ENCODE results near the gene TAF4.
A peak's percentile ranks its signal among the peaks of the same experiment; 100 is the strongest.
"Not testable (repeated sequence)": the region's sequence is repeated elsewhere in the genome, so short reads cannot be mapped to it uniquely, and the experiment has no call there.

TAF4 gene

DNA sequence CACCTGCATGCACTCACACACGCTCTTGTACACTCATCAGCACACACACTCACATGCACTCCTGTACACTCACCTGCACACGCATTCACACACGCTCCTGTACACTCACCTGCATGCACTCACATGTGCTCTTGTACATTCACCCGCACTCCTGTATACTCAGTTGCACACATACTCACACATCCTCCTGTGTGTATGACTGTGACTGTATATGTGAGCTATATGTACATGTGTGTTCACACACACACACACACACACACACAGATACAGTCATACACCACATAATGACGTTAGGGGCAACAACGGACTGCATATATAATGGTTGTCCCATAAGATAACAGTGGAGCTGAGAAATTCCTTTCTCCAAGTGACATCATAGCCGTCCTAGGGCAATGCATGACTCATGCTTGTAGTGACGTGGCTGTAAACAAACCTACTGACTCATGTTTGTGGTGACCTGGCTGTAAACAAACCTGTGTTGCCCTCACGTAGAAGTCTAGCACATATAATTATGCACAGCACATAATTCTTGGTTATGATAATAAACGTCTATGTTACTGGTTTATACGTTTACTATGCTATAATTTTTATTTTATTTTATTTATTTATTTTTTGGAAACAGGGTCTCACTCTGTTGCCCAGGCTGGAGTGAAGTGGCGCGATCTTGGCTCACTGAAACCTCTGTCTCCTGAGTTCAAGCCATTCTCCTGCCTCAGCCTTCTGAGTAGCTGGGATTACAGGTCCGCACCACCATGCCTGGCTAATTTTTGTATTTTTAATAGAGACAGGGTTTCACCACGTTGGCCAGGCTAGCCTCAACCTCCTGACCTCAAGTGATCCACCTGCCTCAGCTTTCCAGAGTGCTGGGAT, 22.8 kb upstream of the TAF4 start:
- DNase-seq (ENCODE audit: low read depth): peak; percentile 96
- H3K4me3 ChIP-seq (ENCODE audit: control insufficient read depth, low read depth, low read length): no peak overlapping the region
- TF ChIP-seq, protein P1, sequence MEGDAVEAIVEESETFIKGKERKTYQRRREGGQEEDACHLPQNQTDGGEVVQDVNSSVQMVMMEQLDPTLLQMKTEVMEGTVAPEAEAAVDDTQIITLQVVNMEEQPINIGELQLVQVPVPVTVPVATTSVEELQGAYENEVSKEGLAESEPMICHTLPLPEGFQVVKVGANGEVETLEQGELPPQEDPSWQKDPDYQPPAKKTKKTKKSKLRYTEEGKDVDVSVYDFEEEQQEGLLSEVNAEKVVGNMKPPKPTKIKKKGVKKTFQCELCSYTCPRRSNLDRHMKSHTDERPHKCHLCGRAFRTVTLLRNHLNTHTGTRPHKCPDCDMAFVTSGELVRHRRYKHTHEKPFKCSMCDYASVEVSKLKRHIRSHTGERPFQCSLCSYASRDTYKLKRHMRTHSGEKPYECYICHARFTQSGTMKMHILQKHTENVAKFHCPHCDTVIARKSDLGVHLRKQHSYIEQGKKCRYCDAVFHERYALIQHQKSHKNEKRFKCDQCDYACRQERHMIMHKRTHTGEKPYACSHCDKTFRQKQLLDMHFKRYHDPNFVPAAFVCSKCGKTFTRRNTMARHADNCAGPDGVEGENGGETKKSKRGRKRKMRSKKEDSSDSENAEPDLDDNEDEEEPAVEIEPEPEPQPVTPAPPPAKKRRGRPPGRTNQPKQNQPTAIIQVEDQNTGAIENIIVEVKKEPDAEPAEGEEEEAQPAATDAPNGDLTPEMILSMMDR (conservative IDR thresholded peaks at IDR 0.05; ENCODE audit: control insufficient read depth, insufficient read depth, low read depth, low read length): no peak

DNA sequence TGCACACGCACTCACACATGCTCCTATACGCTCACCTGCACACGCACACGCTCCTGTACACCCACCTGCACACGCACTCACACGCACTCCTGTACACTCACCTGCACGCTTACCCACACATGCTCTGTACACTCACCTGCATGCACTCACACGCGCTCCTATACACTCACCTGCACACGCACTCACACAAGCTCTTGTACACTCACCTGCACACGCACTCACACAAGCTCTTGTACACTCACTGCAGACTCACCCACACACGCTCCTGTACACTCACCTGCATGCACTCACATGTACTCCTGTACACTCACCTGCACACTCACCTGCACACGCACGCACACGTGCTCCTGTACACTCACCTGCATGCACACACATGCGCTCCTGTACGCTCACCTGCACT, 22.0 kb upstream of the TAF4 start:
- TF ChIP-seq, protein P1 (conservative IDR thresholded peaks at IDR 0.05; ENCODE audit: control insufficient read depth, insufficient read depth, low read depth, low read length): no peak
- no peak for DNase-seq (ENCODE audit: low read depth)
- H3K4me3 ChIP-seq (ENCODE audit: control insufficient read depth, low read depth, low read length): no peak overlapping the region

DNA sequence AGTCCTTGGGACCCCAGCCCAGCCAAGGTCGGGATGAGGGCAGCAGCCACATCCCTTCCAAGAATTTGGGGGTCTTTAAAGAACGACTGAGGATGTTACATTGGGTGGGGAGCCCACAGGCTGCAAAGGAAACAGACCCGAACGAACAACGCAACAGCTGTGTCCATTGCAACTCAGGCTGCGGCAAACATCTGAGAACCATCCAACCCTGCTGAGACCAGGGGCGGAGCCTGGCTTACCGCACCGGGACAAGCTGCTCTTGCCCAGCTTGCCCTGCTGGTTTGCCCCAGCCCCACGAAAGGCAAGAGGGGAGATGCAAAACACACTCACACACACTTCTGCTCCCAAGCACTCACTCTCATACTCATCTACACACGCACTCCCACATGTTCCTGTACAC, 21.5 kb upstream of the TAF4 start:
- DNase-seq (ENCODE audit: low read depth): no peak
- TF ChIP-seq, protein P1 (conservative IDR thresholded peaks at IDR 0.05; ENCODE audit: control insufficient read depth, insufficient read depth, low read depth, low read length): no peak
- H3K4me3 ChIP-seq (ENCODE audit: control insufficient read depth, low read depth, low read length): no peak overlapping the region

DNA sequence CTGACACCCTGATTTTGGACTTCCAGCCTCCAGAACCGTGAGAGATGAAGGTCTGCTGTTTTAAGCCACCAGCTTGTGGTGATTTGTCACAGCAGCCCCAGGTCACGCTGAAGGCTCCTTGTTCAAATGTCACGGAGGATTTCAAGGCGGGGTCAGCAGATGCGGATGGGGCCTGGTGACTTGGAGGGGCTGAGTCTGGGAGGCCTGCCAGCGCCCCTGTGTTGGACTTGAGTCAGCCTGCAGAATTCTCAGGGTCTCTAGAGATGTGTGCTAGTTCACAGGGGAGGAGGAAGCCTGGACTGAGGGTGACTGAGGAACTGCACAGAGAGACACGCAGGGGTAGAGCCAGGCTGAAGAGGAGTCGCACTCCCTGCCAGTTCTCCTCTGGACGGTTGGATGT, 19.5 kb upstream of the TAF4 start:
- TF ChIP-seq, protein P1 (conservative IDR thresholded peaks at IDR 0.05; ENCODE audit: control insufficient read depth, insufficient read depth, low read depth, low read length): no peak
- no peak for DNase-seq (ENCODE audit: low read depth)
- no peak overlapping the region for H3K4me3 ChIP-seq (ENCODE audit: control insufficient read depth, low read depth, low read length)

DNA sequence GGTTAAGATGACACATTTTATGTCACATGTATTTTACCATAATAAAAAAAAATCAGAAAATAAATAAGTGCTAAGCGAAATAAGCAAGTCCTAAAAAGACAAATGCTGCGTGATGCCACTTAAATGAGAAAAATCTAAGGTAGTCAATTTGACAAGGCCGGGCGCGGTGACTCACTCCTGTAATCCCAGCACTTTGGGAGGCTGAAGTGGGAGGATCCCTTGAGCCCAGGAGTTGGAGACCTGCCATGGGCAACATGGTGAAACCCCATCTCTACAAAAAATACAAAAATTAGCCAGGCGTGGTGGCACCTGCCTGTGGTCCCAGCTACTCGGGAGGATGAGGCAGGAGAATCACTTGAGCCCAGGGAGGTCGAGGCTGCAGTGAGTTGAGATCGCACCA, 18.5 kb upstream of the TAF4 start:
- not testable (repeated sequence) for DNase-seq (ENCODE audit: low read depth); H3K4me3 ChIP-seq (ENCODE audit: control insufficient read depth, low read depth, low read length)

DNA sequence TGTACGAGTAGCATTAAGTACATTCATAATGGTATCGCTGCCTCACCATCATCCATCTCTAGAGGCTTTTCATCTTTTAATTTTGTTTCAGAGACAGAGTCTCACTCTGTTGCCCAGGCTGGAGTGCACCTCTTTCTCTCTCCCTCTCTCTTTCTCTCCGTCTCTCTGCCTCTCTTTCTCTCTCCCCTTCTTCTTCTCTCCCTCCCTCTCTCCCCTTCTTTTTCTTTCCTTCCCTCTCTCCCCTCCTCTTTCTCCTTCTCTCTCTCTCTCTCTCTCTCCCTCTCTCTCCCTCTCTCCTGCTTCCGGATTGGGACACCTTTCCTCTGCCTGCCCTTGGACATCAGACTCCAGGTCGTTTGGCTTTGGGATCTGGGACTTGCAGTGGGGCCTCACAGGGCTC, 17.6 kb upstream of the TAF4 start:
- H3K4me3 ChIP-seq (ENCODE audit: control insufficient read depth, low read depth, low read length): no peak overlapping the region
- no peak for DNase-seq (ENCODE audit: low read depth)
- TF ChIP-seq, protein P1 (conservative IDR thresholded peaks at IDR 0.05; ENCODE audit: control insufficient read depth, insufficient read depth, low read depth, low read length): no peak

DNA sequence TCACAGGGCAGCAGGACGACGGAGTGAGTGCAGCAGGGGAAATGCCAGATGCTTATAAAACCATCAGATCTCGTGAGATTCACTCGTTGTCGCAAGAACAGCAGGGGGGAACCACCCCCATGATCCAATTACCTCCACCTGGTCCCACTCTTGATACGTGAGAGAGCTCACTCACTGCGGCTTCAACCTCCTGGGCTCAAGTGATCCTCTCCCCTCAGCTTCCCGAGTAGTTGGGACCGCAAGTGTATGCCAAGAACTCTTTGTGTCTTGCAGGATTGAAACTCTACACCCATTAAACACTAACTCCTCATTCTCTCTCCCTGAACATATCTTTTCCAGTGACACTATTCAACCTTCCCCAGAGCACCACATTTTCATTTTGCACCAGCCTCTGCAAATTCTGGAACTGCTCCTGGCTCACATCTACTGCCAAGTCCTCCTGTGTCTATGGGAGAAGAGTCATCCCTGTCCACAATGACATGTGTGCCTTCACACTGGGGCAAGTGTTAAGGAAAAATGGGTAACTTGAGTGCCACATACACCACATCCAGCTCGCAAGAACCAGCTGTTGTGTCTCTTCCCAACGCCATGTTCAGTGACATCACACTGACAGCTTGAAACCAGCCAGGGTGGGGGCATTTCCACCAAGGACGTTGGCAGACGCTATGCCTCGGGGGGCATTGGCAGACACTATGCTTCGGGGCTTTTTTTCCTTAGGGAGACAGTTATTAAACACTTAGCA, 14.7 kb upstream of the TAF4 start:
- no peak overlapping the region for H3K4me3 ChIP-seq (ENCODE audit: control insufficient read depth, low read depth, low read length)
- no peak for DNase-seq (ENCODE audit: low read depth)
- TF ChIP-seq, protein P1 (conservative IDR thresholded peaks at IDR 0.05; ENCODE audit: control insufficient read depth, insufficient read depth, low read depth, low read length): no peak

All from fibroblast of mammary gland (primary cell).